Psoas muscle (tissue), 8 donors: ENCODE results near the gene ATMIN. TPM values are rescaled to one million over a fixed set of nuclear protein-coding genes. Genes with fewer than 3 reads are reported as not detected.

Source experiments
- ATAC-seq, 4 donors: fragments of 200-7000 bp; cut with Tn5 transposase; one replicate each; pipeline ENCODE4 v1.9.1; 2020; ENCODE audit warnings: moderate library complexity in 3 of 4, mild to moderate bottlenecking in 2 of 4
- DNase-seq, 2 donors: peaks; one replicate each; pipeline ENCODE4 v3.0.0-alpha.2; 2020
- H3K27ac ChIP-seq: fragments of 200-600 bp; one replicate; pipeline ENCODE4 v1.8.0; 2022
- H3K27me3 ChIP-seq, 3 donors: fragments of 200-600 bp in 1 of 3; one replicate each; pipeline versions ENCODE4 v1.6.1 to v1.8.0; 2013 to 2022; ENCODE audit warnings: low read length in 2 of 3, mild to moderate bottlenecking in 2 of 3, moderate library complexity in 1 of 3; ENCODE audit not compliant: insufficient read depth in 3 of 3
- H3K36me3 ChIP-seq, 2 donors: fragments of 200-600 bp in 1 of 2; one replicate each; pipeline versions ENCODE4 v1.6.1 to v1.8.0; 2013 to 2022; ENCODE audit warnings: low read depth in 1 of 2, mild to moderate bottlenecking in 1 of 2, moderate library complexity in 1 of 2; ENCODE audit not compliant: insufficient read depth in 1 of 2
- H3K4me1 ChIP-seq: fragments of 200-600 bp; one replicate; pipeline ENCODE4 v1.8.0; 2022
- H3K4me3 ChIP-seq: fragments of 200-600 bp; one replicate; pipeline ENCODE4 v1.8.0; 2022; ENCODE audit warnings: mild to moderate bottlenecking
- H3K9me3 ChIP-seq: fragments of 200-600 bp; one replicate; pipeline ENCODE4 v1.8.0; 2022
- CTCF ChIP-seq: fragments of 200-600 bp; IDR thresholded peaks from one replicate; pipeline ENCODE4 v1.8.0; 2022; ENCODE audit warnings: antibody characterized with exemption
- WGBS, 3 donors: extraction: QIAGEN DNeasy Blood & Tissue Kit; methylation state at CpG; one replicate each; pipeline versions ENCODE4 v1.1.6 to v1.1.7; 2013; 5-methylcytosine and 5-hydroxymethylcytosine counted together
- intact Hi-C, 2 donors: fragments of 100-400 bp; cut with DNase I; formaldehyde crosslinking; loops; one replicate each; pipeline versions ENCODE4 v1.11.0 to v1.14.2; 2022
- polyA plus RNA-seq, 3 donors: library from polyadenylated mRNA; stranded (reverse); fragments of 200-250 nt; gene quantifications; one replicate each; pipeline ENCODE4 v1.2.3, GENCODE V29; 2013
- total RNA-seq, 4 donors: library from RNA; stranded (reverse); fragmentation: NEBNext Ultra II Directional in 2 of 4; extraction: Animal tissue kit (Norgen Biotek cat#: 25700) in 2 of 4; gene quantifications; one replicate each; pipeline versions ENCODE4 v1.2.1 to v1.2.4, GENCODE V29; 2021 to 2023
- donor health status: healthy with polysubstance abuse.
- donor health status: DM: no; HTN: no; CAD: no; lungs with moderate emphysema.
- donor health status: Bipolar disorder and iron deficiency.
- donor health status: healthy.
- donor health status: DM: yes; HTN: yes; CAD: no.
- donor health status: DM: no; HTN: no; CAD: no.
- donor health status: DM: no; HTN: no; CAD: no.
- donor health status: DM: yes; HTN: yes; CAD: no.

Gene ATMIN
- total and polyA plus RNA-seq, 7 donors = 20.0 to 43.2 (median 28.8) TPM

DNA sequence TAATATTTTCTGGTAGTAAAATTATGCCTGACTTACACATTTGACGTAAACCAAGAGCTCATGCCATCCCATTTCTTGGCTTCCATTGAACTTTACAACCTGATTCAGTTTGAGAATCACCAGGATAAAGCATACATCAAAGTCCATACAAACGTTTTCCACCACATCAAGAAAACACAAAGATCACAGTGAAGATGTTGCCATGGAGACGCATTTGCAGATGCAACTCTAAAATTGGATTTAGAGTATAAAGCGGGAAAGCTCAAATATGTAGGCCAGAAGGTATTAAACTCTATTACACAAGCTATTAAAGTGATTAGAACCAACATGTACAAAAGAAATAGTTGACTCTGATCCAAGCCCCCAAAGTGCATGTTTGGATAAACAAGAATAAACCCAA is 31.0 kb downstream of the ATMIN start:
- Histone ChIP-seq H3K4me1 (no peaks in the 10 kb centered on the region), H3K27me3 (no peaks in the 10 kb centered on the region), H3K27ac (no peak overlapping the region), H3K36me3 (no peaks in the 10 kb centered on the region), H3K9me3 (no peaks in the 10 kb centered on the region), H3K4me3 (no peak overlapping the region)
- no peak for TF ChIP-seq CTCF
- WGBS, 3 donors = 72 to 76% (median 72%) methylated on average over 4 of the region's 4 CpGs
- DNase-seq = no peak
- intact Hi-C loops = no loop called here
- no peak for ATAC-seq

DNA sequence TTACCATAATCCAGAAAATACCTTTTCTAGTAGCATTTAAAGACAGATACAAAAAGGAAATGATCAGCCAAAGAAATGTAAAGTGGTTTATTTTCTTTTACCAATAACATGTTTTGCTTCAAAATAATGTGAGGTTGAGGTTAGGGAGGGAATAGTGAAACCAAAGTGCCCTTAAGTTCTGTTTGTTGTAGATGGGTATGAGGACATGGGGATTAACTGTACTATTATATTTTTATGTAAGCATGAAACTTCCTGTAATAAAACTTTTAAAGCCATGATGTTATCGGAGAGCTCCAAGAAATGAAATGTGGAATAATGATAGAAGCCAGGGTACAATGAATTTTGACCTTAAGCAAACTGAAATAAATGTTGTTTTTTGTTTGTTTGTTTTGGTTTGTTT is 31.5 kb downstream of the ATMIN start:
- intact Hi-C loops = no loop called here
- ATAC-seq = no peak
- Histone ChIP-seq H3K27me3 (no peaks in the 10 kb centered on the region), H3K4me1 (no peaks in the 10 kb centered on the region), H3K9me3 (no peaks in the 10 kb centered on the region), H3K4me3 (no peak overlapping the region), H3K36me3 (no peaks in the 10 kb centered on the region), H3K27ac (no peak overlapping the region)
- 29 to 47% (median 36%) methylated on average over 1 of the region's 1 CpG for WGBS, 3 donors
- DNase-seq = no peak
- TF ChIP-seq CTCF = no peak

DNA sequence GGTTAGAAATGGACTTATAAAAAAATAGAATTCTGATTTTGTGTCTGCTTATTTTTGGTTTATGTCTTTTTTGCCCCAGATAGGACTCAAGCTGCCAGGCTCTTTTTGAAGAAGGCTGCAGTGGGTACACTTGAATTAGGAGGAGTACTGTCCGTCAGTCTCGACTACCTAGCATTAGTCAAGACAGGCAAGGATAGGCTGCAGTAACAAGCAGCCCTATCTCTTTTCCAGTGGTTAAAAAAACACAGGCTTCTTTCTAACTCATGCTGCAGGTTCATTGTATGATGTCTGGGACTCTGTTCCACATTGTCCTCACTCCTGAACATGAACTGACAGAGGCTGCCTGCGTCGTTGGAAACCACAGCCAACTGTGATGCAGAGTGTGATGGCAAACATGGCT is 33.4 kb downstream of the ATMIN start:
- no peak for ATAC-seq
- Histone ChIP-seq H3K9me3 (no peaks in the 10 kb centered on the region), H3K4me1 (no peaks in the 10 kb centered on the region), H3K27me3 (no peaks in the 10 kb centered on the region), H3K27ac (no peak overlapping the region), H3K36me3 (no peaks in the 10 kb centered on the region), H3K4me3 (no peak overlapping the region)
- intact Hi-C loops = no loop called here
- WGBS, 3 donors = 90 to 94% (median 93%) methylated on average over 4 of the region's 4 CpGs
- no peak for TF ChIP-seq CTCF
- DNase-seq = no peak

DNA sequence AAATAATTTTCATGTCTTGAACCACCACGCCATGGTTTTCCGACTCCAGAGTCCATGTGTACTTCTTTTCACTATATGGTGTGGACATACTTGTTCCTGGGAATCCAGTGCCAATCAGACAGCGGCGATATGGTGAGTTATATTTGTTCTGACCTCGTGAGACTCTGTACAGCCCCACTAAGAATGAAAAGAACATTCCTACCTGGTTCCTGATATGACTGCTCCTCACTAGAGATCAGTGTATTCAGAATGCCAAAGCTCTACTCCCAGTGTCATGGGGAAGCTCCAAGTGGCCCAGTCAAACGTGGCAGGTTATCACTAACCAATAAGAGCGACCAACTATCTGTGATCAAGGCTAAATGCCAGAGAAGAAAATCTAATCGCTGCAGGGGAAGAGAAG is 35.3 kb downstream of the ATMIN start:
- intact Hi-C loops = no loop called here
- no peak overlapping the region for H3K27ac ChIP-seq
- H3K4me3 ChIP-seq = no peak overlapping the region
- no peaks in the 10 kb centered on the region for H3K9me3 ChIP-seq
- H3K27me3 ChIP-seq = no peaks in the 10 kb centered on the region
- no peak for ATAC-seq
- no peaks in the 10 kb centered on the region for H3K36me3 ChIP-seq
- WGBS, 3 donors = 80 to 81% (median 81%) methylated on average over 8 of the region's 8 CpGs
- H3K4me1 ChIP-seq = no peaks in the 10 kb centered on the region
- no peak for DNase-seq
- TF ChIP-seq CTCF = no peak

DNA sequence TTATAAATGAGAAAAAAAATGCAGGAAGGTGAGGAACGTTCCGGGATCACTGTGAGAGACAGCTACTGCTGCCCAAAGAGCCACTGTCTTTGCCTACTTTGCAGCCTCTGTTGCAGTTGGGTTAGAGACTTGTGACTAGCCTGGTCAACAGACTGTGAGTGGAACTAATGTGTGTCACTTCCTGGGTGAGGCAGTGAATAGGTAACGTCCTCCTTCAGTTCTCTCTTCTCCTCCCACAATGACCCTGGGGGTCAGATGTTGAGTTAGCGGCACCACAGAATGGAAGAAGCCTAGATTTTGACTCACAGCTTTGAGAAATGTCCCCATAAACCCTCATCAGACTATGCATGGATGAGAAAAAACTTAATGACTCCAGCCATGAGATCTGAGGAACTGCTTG is 36.2 kb downstream of the ATMIN start:
- 81 to 91% (median 84%) methylated on average over 4 of the region's 4 CpGs for WGBS, 3 donors
- no peak overlapping the region for H3K27ac ChIP-seq
- H3K9me3 ChIP-seq = no peaks in the 10 kb centered on the region
- no peaks in the 10 kb centered on the region for H3K36me3 ChIP-seq
- H3K4me3 ChIP-seq = no peak overlapping the region
- ATAC-seq (no peak), DNase-seq (no peak)
- TF ChIP-seq CTCF = no peak
- no peaks in the 10 kb centered on the region for H3K27me3 ChIP-seq
- intact Hi-C loops = no loop called here
- no peaks in the 10 kb centered on the region for H3K4me1 ChIP-seq
